Calu3 (cell line): ENCODE data around the gene E2F8. TPM values are rescaled to one million over a fixed set of nuclear protein-coding genes. Genes with fewer than 3 reads are reported as not detected.

Experiments
- BruUV-seq: library from RNA; stranded (reverse); fragments of 400-500 nt; replicated peaks from 2 replicates; lab custom pipeline; 2021; lab: Mats Ljungman, UMichigan
- CTCF ChIA-PET: fragments of 300-600 bp; sonication (Branson Sonifier 250); formaldehyde crosslinking; loops from one replicate; lab custom pipeline; 2022; ENCODE audit warnings: antibody characterized with exemption; lab: Charles Lee
- DNase-seq: peaks from one replicate; pipeline ENCODE4 v3.0.0; 2022
- H3K27ac Mint-ChIP-seq: one replicate; pipeline ENCODE4 v1.8.0; 2022; ENCODE audit warnings: mixed read lengths; ENCODE audit not compliant: unreplicated experiment
- H3K27me3 Mint-ChIP-seq: one replicate; pipeline ENCODE4 v1.8.0; 2022; ENCODE audit warnings: mixed read lengths; ENCODE audit not compliant: unreplicated experiment
- H3K36me3 Mint-ChIP-seq: one replicate; pipeline ENCODE4 v1.8.0; 2022; ENCODE audit warnings: mild to moderate bottlenecking, moderate library complexity, mixed read lengths; ENCODE audit not compliant: insufficient read depth, unreplicated experiment
- H3K4me1 Mint-ChIP-seq: one replicate; pipeline ENCODE4 v1.8.0; 2022; ENCODE audit warnings: mild to moderate bottlenecking, low read depth, mixed read lengths; ENCODE audit not compliant: unreplicated experiment
- H3K4me3 Mint-ChIP-seq: one replicate; pipeline ENCODE4 v1.8.0; 2022; ENCODE audit warnings: mild to moderate bottlenecking, low read depth, moderate library complexity, mixed read lengths; ENCODE audit not compliant: unreplicated experiment
- H3K9me3 Mint-ChIP-seq: one replicate; pipeline ENCODE4 v1.8.0; 2022; ENCODE audit warnings: low read depth, mixed read lengths; ENCODE audit not compliant: unreplicated experiment
- CTCF ChIP-seq: fragments of 200-600 bp; IDR thresholded peaks from one replicate; pipeline ENCODE4 v1.8.0; 2022; ENCODE audit warnings: antibody characterized with exemption; ENCODE audit not compliant: unreplicated experiment
- intact Hi-C: fragments of 100-400 bp; cut with micrococcal nuclease; formaldehyde crosslinking; loops from one replicate; pipeline ENCODE4 v1.10.0; 2022; ENCODE audit not compliant: unreplicated experiment
- total RNA-seq: library from RNA; stranded (reverse); gene quantifications from 2 replicates; pipeline ENCODE4 v1.2.3, GENCODE V29; 2022

Gene E2F8
- total RNA-seq, 1 experiment from 2014 or later: 19.7 TPM

- Mint-ChIP-seq H3K27me3 (no peaks in the 10 kb centered on the region), H3K4me1 (no peaks in the 10 kb centered on the region), H3K4me3 (no peak overlapping the region), H3K9me3 (no peaks in the 10 kb centered on the region), H3K36me3 (no peaks in the 10 kb centered on the region), H3K27ac (no peak overlapping the region)
- BruUV-seq: no TSS peak
- intact Hi-C loops: no loop called here
- CTCF ChIA-PET: no interaction called here
- no peak for TF ChIP-seq CTCF
- DNase-seq: no peak
Observed at GRCh38 chr11:19187114-19187832, 53.5 kb downstream of the E2F8 start.

GRCh38 chr11:19185516-19186052, 55.2 kb downstream of the E2F8 start:
- Mint-ChIP-seq H3K27me3 (no peaks in the 10 kb centered on the region), H3K4me3 (no peak overlapping the region), H3K4me1 (no peaks in the 10 kb centered on the region), H3K27ac (no peak overlapping the region), H3K36me3 (no peaks in the 10 kb centered on the region), H3K9me3 (no peaks in the 10 kb centered on the region)
- intact Hi-C loops: no loop called here
- no TSS peak for BruUV-seq
- CTCF ChIA-PET: no interaction called here
- DNase-seq: no peak
- no peak for TF ChIP-seq CTCF

- no peak for DNase-seq
- no peaks in the 10 kb centered on the region for H3K27me3 Mint-ChIP-seq
- H3K27ac Mint-ChIP-seq: no peak overlapping the region
- CTCF ChIA-PET: no interaction called here
- no peak overlapping the region for H3K4me3 Mint-ChIP-seq
- no peak for TF ChIP-seq CTCF
- BruUV-seq: no TSS peak
- no peaks in the 10 kb centered on the region for H3K9me3 Mint-ChIP-seq
- H3K4me1 Mint-ChIP-seq: no peaks in the 10 kb centered on the region
- no peaks in the 10 kb centered on the region for H3K36me3 Mint-ChIP-seq
- intact Hi-C loops: no loop called here
Observed at GRCh38 chr11:19185036-19185435, 55.7 kb downstream of the E2F8 start.

- CTCF ChIA-PET: no interaction called here
- TF ChIP-seq CTCF: no peak
- Mint-ChIP-seq H3K27ac (no peak overlapping the region), H3K4me1 (no peaks in the 10 kb centered on the region), H3K4me3 (no peak overlapping the region), H3K27me3 (no peaks in the 10 kb centered on the region), H3K9me3 (no peaks in the 10 kb centered on the region), H3K36me3 (no peaks in the 10 kb centered on the region)
- intact Hi-C loops: no loop called here
- no peak for DNase-seq
- BruUV-seq: no TSS peak
Observed at GRCh38 chr11:19183646-19184045, 57.1 kb downstream of the E2F8 start.
